A549 (cell line): ENCODE results near the gene MED26. TPM values are rescaled to one million over a fixed set of nuclear protein-coding genes. Genes with fewer than 3 reads are reported as not detected.

ENCODE experiments used
- ATAC-seq, 2 experiments: fragments of 200-7000 bp in 1 of 2; fragments of >200 bp in 1 of 2; cut with Nextera tagmentation in 1 of 2; cut with Tn5 transposase in 1 of 2; 3 replicates each; pipeline versions ENCODE4 v1.8.0 to v1.9.1; 2018 to 2020; ENCODE audit warnings: mild to moderate bottlenecking in 1 of 2, moderate library complexity in 1 of 2
- CTCF ChIA-PET: fragments of 300-600 bp; sonication (Branson Sonifier 250); formaldehyde crosslinking; extraction: SDS; loops from one replicate; lab custom pipeline; 2021; ENCODE audit warnings: antibody characterized with exemption, inconsistent platforms; lab: Yijun Ruan, JAX
- POLR2A ChIA-PET: fragments of 350-600 bp; formaldehyde crosslinking; extraction: SDS; loops from one replicate; lab custom pipeline; 2021; ENCODE audit warnings: antibody characterized with exemption, inconsistent platforms; lab: Yijun Ruan, JAX
- DNase-seq, 2 experiments: peaks; one replicate each; pipeline versions ENCODE4 v3.0.0 to v3.0.0-alpha.2; 2011 to 2016; ENCODE audit warnings: low read depth in 1 of 2, low spot score in 1 of 2
- FAIRE-seq: peaks from 2 replicates; lab custom pipeline; 2011; peaks lifted over from hg19 to GRCh38; lab: Jason Lieb, UNC
- H3K27ac ChIP-seq, 2 experiments: fragments of >200 bp; sonication (Bioruptor Twin); formaldehyde crosslinking; 3 replicates each; pipeline ENCODE4 v1.5.1; 2016 to 2017
- H3K4me1 ChIP-seq: fragments of >200 bp; sonication (Bioruptor Twin); formaldehyde crosslinking; 3 replicates; pipeline ENCODE4 v1.6.1; 2016
- H3K4me2 ChIP-seq: fragments of >200 bp; sonication (Bioruptor Twin); formaldehyde crosslinking; 3 replicates; pipeline ENCODE4 v1.6.1; 2016
- H3K4me3 ChIP-seq: fragments of >200 bp; sonication (Bioruptor Twin); formaldehyde crosslinking; 3 replicates; pipeline ENCODE4 v1.5.1; 2016
- H3K9me3 ChIP-seq: fragments of >200 bp; sonication (Bioruptor Twin); formaldehyde crosslinking; 3 replicates; pipeline ENCODE4 v1.6.1; 2016
- CBX2 ChIP-seq: fragments of 200-600 bp; sonication (generic); IDR thresholded peaks from 2 replicates; pipeline ENCODE4 v1.6.1; 2016; ENCODE audit warnings: low read depth, mild to moderate bottlenecking, borderline replicate concordance
- E2F6 ChIP-seq: IDR thresholded peaks from 2 replicates; pipeline ENCODE4 v1.6.1; 2012; ENCODE audit warnings: low read depth, borderline replicate concordance
- EHF ChIP-seq: fragments of 250-450 bp; sonication (Bioruptor Pico); IDR thresholded peaks from 2 replicates; pipeline ENCODE4 v1.5.0; 2020; ENCODE audit warnings: mild to moderate bottlenecking
- EP300 ChIP-seq, 2 experiments: fragments of >200 bp; sonication (Bioruptor Twin); formaldehyde crosslinking; IDR thresholded peaks; 2 replicates in 1 of 2; 3 replicates in 1 of 2; pipeline ENCODE4 v1.6.1; 2016 to 2017
- ESRRA ChIP-seq: fragments of 150-350 bp; IDR thresholded peaks from 2 replicates; pipeline ENCODE4 v1.6.1; 2014; ENCODE audit warnings: mild to moderate bottlenecking, low read length, borderline replicate concordance
- FOSB ChIP-seq: fragments of 250-450 bp; sonication (Bioruptor Pico); IDR thresholded peaks from 2 replicates; pipeline ENCODE4 v1.5.0; 2020; ENCODE audit warnings: mild to moderate bottlenecking, moderate library complexity
- FOXS1 ChIP-seq: fragments of 250-450 bp; sonication (Bioruptor Pico); IDR thresholded peaks from 2 replicates; pipeline ENCODE4 v1.5.0; 2020; ENCODE audit warnings: mild to moderate bottlenecking, moderate library complexity
- HEYL ChIP-seq: fragments of 250-450 bp; sonication (Bioruptor Pico); IDR thresholded peaks from 2 replicates; pipeline ENCODE4 v1.8.0; 2021; ENCODE audit warnings: mild to moderate bottlenecking, moderate library complexity
- HMGXB4 ChIP-seq: fragments of 250-450 bp; sonication (Bioruptor Pico); IDR thresholded peaks from 2 replicates; pipeline ENCODE4 v1.5.0; 2021; ENCODE audit warnings: mild to moderate bottlenecking, moderate library complexity, borderline replicate concordance
- HOXB13 ChIP-seq: fragments of 250-450 bp; sonication (Bioruptor Pico); IDR thresholded peaks from 2 replicates; pipeline ENCODE4 v1.5.0; 2020; ENCODE audit warnings: low read depth, mild to moderate bottlenecking, moderate library complexity
- JUN ChIP-seq, 2 experiments: fragments of >200 bp; sonication (Bioruptor Twin); formaldehyde crosslinking; IDR thresholded peaks; 2 replicates in 1 of 2; 3 replicates in 1 of 2; pipeline ENCODE4 v1.6.1; 2016 to 2017
- JUNB ChIP-seq: fragments of >200 bp; sonication (Bioruptor Twin); formaldehyde crosslinking; IDR thresholded peaks from 2 replicates; pipeline ENCODE4 v1.6.1; 2016
- KDM1A ChIP-seq: fragments of 200-600 bp; sonication (generic); IDR thresholded peaks from 2 replicates; pipeline ENCODE4 v1.6.1; 2016; ENCODE audit warnings: low read depth, mild to moderate bottlenecking
- MAX ChIP-seq: IDR thresholded peaks from 2 replicates; pipeline ENCODE4 v1.6.1; 2012
- NPAS2 ChIP-seq: fragments of 250-450 bp; sonication (Bioruptor Pico); IDR thresholded peaks from 2 replicates; pipeline ENCODE4 v1.8.0; 2022; ENCODE audit warnings: mild to moderate bottlenecking, moderate library complexity, borderline replicate concordance
- POLR2A ChIP-seq: IDR thresholded peaks from 2 replicates; pipeline ENCODE4 v1.6.1; 2012; ENCODE audit warnings: mild to moderate bottlenecking, low read length
- POLR2AphosphoS2 ChIP-seq: conservative IDR thresholded peaks from 2 replicates; pipeline ENCODE4 v1.6.1; 2012; ENCODE audit warnings: low read length, improper control_type of control experiment, inconsistent platforms
- REST ChIP-seq: fragments of 200-600 bp; sonication (generic); IDR thresholded peaks from 2 replicates; pipeline ENCODE4 v1.6.1; 2016; ENCODE audit warnings: antibody characterized with exemption, mild to moderate bottlenecking, moderate library complexity
- TP53 ChIP-seq: fragments of 250-450 bp; sonication (Bioruptor Pico); IDR thresholded peaks from 2 replicates; pipeline ENCODE4 v1.5.0; 2021; ENCODE audit warnings: mild to moderate bottlenecking, moderate library complexity
- USF2 ChIP-seq: fragments of 450-650 bp; IDR thresholded peaks from 2 replicates; pipeline ENCODE4 v1.6.1; 2014; ENCODE audit warnings: antibody characterized with exemption
- ZSCAN20 ChIP-seq: fragments of 250-450 bp; sonication (Bioruptor Pico); IDR thresholded peaks from 2 replicates; pipeline ENCODE4 v1.8.0; 2022; ENCODE audit warnings: mild to moderate bottlenecking, moderate library complexity
- WGBS: methylation state at CpG from one replicate; pipeline ENCODE4 v1.1.6; 2017; ENCODE audit errors: missing lambda C conversion rate; 5-methylcytosine and 5-hydroxymethylcytosine counted together
- polyA minus RNA-seq: library from RNA; depleted of rRNA, polyadenylated mRNA; stranded (reverse); fragments of >200 nt; gene quantifications from 2 replicates; pipeline ENCODE4 v1.2.3, GENCODE V29; 2011; rRNA and poly(A)+ RNA removed
- polyA plus RNA-seq, 4 experiments: library from polyadenylated mRNA; depleted of rRNA in 3 of 4; stranded (reverse); fragments of >200 nt; fragmentation: RNase III in 1 of 4; extraction: RNeasy Plus Mini Kit Qiagen cat#74134 plus additional on column Dnase treatment in 1 of 4; gene quantifications; 2 replicates in 3 of 4; 3 replicates in 1 of 4; pipeline ENCODE4 v1.2.3, GENCODE V29; 2011 to 2017
- TF ChIP-seq, protein P1 (sequence below): IDR thresholded peaks from 2 replicates; pipeline ENCODE4 v1.6.1; 2012
- TF ChIP-seq, protein P2 (sequence below): fragments of >200 bp; sonication (Bioruptor Twin); formaldehyde crosslinking; IDR thresholded peaks from 3 replicates; pipeline ENCODE4 v1.6.1; 2016

The MED26 gene, protein sequence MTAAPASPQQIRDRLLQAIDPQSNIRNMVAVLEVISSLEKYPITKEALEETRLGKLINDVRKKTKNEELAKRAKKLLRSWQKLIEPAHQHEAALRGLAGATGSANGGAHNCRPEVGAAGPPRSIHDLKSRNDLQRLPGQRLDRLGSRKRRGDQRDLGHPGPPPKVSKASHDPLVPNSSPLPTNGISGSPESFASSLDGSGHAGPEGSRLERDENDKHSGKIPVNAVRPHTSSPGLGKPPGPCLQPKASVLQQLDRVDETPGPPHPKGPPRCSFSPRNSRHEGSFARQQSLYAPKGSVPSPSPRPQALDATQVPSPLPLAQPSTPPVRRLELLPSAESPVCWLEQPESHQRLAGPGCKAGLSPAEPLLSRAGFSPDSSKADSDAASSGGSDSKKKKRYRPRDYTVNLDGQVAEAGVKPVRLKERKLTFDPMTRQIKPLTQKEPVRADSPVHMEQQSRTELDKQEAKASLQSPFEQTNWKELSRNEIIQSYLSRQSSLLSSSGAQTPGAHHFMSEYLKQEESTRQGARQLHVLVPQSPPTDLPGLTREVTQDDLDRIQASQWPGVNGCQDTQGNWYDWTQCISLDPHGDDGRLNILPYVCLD
- polyA plus RNA-seq (2011; rRNA removed) (2.2 and 2.4 TPM in 2 replicates), polyA plus RNA-seq (2017; fragmentation: RNase III; extraction: RNeasy Plus Mini Kit Qiagen cat#74134 plus additional on column Dnase treatment) (3.6 to 4.0 TPM (median 3.8 TPM) in 3 replicates), polyA minus RNA-seq (6.2 and 10.9 TPM in 2 replicates)
- 2.3 and 3.7 TPM in 2 replicates for polyA plus RNA-seq (2012; cell fraction: cytosol; rRNA removed)
- 4.8 and 6.5 TPM in 2 replicates for polyA plus RNA-seq (2012; cell fraction: nucleus; rRNA removed)

GRCh38 chr19:16628183-16628983 is at the start of gene MED26:
TSS of gene MED26 (minus strand) at chr19:16628204. CDS start at chr19:16627943, 261 bp downstream.
- Histone ChIP-seq H3K9me3 (no peaks in the 10 kb centered on the region), H3K27ac (peak within 1 kb of the TSS; percentile 97 to 99), H3K4me3 (peak within 1 kb of the TSS; percentile 98), H3K4me2 (peak within 1 kb of the TSS; percentile 88), H3K4me1 (peaks cover 15% of the 10 kb centered on the region; the same call in 2 of the 3 replicates)
- ChIA-PET CTCF (interaction anchor here (0.6 to 0.9 kb wide), 2 partner anchors 30 kb away, joined by 3 read pairs; no protein-coding TSS in a partner anchor), POLR2A (interaction anchor here (0.8 to 1.5 kb wide), 5 partner anchors 11 to 86 kb away, joined by 3 to 5 read pairs (median 4); partner anchors contain the start of gene SLC35E1)
- TF ChIP-seq KDM1A (no peak), JUNB (no peak), E2F6 (peak; percentile 61; the same call in 1 of the 2 replicates), NPAS2 (CRISPR knock-in tag) (no peak), TP53 (CRISPR knock-in tag) (no peak), HMGXB4 (CRISPR knock-in tag) (no peak), POLR2A (peak; percentile 55; the same call in 1 of the 2 replicates), FOSB (CRISPR knock-in tag) (no peak), FOXS1 (no peak), ZSCAN20 (no peak), CBX2 (no peak), USF2 (peak; percentile 22; the same call in 1 of the 2 replicates), JUN (IDR thresholded peaks at IDR 0.05) (peak; percentile 17 to 38; a peak in 1 of 5 replicates), REST (no peak), EHF (CRISPR knock-in tag) (no peak), HEYL (CRISPR knock-in tag) (no peak), HOXB13 (CRISPR knock-in tag) (no peak), EP300 (IDR thresholded peaks at IDR 0.05) (no peak), POLR2AphosphoS2 (no peak), MAX (peak; percentile 62; the same call in 1 of the 2 replicates), ESRRA (0 out of 2 replicates have a peak, but pooled peaks have one; percentile 56)
- TF ChIP-seq, protein P1, sequence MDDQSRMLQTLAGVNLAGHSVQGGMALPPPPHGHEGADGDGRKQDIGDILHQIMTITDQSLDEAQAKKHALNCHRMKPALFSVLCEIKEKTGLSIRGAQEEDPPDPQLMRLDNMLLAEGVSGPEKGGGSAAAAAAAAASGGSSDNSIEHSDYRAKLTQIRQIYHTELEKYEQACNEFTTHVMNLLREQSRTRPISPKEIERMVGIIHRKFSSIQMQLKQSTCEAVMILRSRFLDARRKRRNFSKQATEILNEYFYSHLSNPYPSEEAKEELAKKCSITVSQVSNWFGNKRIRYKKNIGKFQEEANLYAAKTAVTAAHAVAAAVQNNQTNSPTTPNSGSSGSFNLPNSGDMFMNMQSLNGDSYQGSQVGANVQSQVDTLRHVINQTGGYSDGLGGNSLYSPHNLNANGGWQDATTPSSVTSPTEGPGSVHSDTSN: no peak
- TF ChIP-seq, protein P2, sequence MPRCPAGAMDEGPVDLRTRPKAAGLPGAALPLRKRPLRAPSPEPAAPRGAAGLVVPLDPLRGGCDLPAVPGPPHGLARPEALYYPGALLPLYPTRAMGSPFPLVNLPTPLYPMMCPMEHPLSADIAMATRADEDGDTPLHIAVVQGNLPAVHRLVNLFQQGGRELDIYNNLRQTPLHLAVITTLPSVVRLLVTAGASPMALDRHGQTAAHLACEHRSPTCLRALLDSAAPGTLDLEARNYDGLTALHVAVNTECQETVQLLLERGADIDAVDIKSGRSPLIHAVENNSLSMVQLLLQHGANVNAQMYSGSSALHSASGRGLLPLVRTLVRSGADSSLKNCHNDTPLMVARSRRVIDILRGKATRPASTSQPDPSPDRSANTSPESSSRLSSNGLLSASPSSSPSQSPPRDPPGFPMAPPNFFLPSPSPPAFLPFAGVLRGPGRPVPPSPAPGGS: no peak
- ATAC-seq: peak; percentile 90
- FAIRE-seq: no peak
- DNase-seq: peak; percentile 58 to 89
- 2% methylated on average over 16 of the region's 98 CpGs for WGBS
